Prostate gland (tissue), 2 donors: ENCODE results near the gene WDFY4. TPM values are rescaled to one million over a fixed set of nuclear protein-coding genes. Genes with fewer than 3 reads are reported as not detected.

Source experiments
- DNase-seq: peaks from one replicate; pipeline ENCODE4 v3.0.0-alpha.2; 2019; ENCODE audit warnings: low spot score
- H3K27ac ChIP-seq, 2 donors: fragments of 200-600 bp; sonication (generic); 2 replicates each; pipeline ENCODE4 v1.5.1; 2017 to 2019
- H3K27me3 ChIP-seq: fragments of 200-600 bp; sonication (generic); replicated peaks from 2 replicates; pipeline ENCODE4 v1.5.1; 2019; ENCODE audit not compliant: insufficient read depth
- H3K36me3 ChIP-seq, 2 donors: fragments of 200-600 bp; sonication (generic); 1 replicate in 1 of 2; 2 replicates in 1 of 2; pipeline versions ENCODE4 v1.5.1 to v1.8.1; 2017 to 2019
- H3K4me1 ChIP-seq: fragments of 200-600 bp; sonication (generic); replicated peaks from 2 replicates; pipeline ENCODE4 v1.5.1; 2019
- H3K4me3 ChIP-seq, 2 donors: fragments of 200-600 bp; sonication (generic); 2 replicates each; pipeline ENCODE4 v1.5.1; 2017 to 2019
- H3K9me3 ChIP-seq: fragments of 200-600 bp; sonication (generic); 2 replicates; pipeline ENCODE4 v1.5.1; 2017
- POLR2A ChIP-seq: fragments of 450-650 bp; IDR thresholded peaks from one replicate; pipeline ENCODE4 v1.6.1; 2016; ENCODE audit warnings: antibody characterized with exemption, mild to moderate bottlenecking
- POLR2AphosphoS5 ChIP-seq: sonication (generic); formaldehyde crosslinking; IDR thresholded peaks from one replicate; pipeline ENCODE4 v1.6.1; 2017; ENCODE audit warnings: antibody characterized with exemption
- WGBS: methylation state at CpG from one replicate; pipeline ENCODE4 v1.1.5; 2018; 5-methylcytosine and 5-hydroxymethylcytosine counted together
- intact Hi-C: fragments of 100-400 bp; cut with DNase I; formaldehyde crosslinking; loops from one replicate; pipeline ENCODE4 v1.14.2; 2022
- total RNA-seq, 2 donors: library from RNA; depleted of rRNA; stranded (reverse); fragments of >200 nt; gene quantifications; one replicate each; pipeline ENCODE4 v1.1.0, GENCODE V29; 2016
- TF ChIP-seq, protein P1 (sequence below), 4 experiments: fragments of 200-600 bp in 2 of 4; fragments of 450-650 bp in 2 of 4; sonication (generic) in 2 of 4; IDR thresholded peaks; 1 replicate in 3 of 4; 2 replicates in 1 of 4; pipeline ENCODE4 v1.5.1; 2016 to 2019; ENCODE audit warnings: antibody characterized with exemption in 4 of 4, mild to moderate bottlenecking in 2 of 4, moderate library complexity in 2 of 4

Gene WDFY4
- total RNA-seq, 2 donors from 2014 or later: 0.59 to 5.7 TPM

DNA sequence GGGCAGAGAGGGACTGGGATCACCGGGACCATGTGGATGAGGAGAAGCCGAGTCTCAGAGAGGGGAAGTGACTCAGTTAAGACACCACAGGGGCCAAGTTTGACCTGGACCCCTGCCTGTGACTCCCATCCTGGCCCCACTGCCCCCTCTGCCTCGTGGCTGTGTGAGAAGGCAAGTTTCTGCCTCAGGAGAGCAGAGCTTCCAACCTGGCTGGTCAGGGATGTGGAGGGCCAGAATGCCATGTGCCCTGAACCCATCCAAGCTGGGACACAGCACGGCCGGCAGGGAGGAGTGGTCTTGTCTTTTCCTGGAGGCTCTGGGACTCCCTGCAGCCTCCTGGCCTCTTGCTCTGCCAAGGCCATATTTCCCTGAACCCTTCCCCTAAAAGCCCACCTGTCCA, 19.5 kb downstream of the WDFY4 start:
- TF ChIP-seq POLR2AphosphoS5: no peak
- no peak for TF ChIP-seq POLR2A
- TF ChIP-seq, protein P1, sequence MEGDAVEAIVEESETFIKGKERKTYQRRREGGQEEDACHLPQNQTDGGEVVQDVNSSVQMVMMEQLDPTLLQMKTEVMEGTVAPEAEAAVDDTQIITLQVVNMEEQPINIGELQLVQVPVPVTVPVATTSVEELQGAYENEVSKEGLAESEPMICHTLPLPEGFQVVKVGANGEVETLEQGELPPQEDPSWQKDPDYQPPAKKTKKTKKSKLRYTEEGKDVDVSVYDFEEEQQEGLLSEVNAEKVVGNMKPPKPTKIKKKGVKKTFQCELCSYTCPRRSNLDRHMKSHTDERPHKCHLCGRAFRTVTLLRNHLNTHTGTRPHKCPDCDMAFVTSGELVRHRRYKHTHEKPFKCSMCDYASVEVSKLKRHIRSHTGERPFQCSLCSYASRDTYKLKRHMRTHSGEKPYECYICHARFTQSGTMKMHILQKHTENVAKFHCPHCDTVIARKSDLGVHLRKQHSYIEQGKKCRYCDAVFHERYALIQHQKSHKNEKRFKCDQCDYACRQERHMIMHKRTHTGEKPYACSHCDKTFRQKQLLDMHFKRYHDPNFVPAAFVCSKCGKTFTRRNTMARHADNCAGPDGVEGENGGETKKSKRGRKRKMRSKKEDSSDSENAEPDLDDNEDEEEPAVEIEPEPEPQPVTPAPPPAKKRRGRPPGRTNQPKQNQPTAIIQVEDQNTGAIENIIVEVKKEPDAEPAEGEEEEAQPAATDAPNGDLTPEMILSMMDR (IDR thresholded peaks at IDR 0.05): no peak
- 80% methylated on average over 5 of the region's 5 CpGs for WGBS

DNA sequence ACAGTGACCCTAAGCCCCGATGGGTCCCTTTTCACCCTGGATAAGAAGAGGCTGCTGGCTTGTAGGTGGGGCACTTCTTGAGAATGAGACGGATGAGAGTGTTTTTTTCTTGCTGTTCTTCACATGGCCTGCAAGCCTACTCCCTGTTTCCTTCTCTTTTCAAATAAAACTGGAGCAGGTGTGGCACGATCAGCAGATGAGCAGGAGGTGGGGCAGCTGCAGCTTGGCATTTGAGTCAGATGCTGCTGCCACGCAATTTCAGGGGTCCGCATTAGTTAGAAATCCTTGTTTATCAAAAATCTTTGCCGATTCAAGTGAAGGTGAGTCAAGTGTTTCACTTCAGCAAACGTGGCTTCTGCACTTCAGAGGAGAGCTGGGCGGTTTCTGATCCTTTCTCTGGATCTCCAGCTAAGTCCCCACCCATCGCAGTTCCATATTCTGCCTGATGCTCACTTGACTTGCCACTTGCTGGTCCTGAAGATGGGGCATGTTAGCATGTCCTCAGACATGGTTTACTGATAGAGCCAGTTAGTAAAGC, 20.8 kb downstream of the WDFY4 start:
- no peak for DNase-seq
- TF ChIP-seq, protein P1 (IDR thresholded peaks at IDR 0.05): no peak
- TF ChIP-seq POLR2AphosphoS5 (no peak), POLR2A (no peak)
- H3K4me3 ChIP-seq: no peak overlapping the region
- no peaks in the 10 kb centered on the region for H3K4me1 ChIP-seq
- H3K9me3 ChIP-seq: no peaks in the 10 kb centered on the region
- H3K27ac ChIP-seq: no peak overlapping the region
- H3K36me3 ChIP-seq: no peaks in the 10 kb centered on the region
- 59% methylated on average over 9 of the region's 9 CpGs for WGBS
- intact Hi-C loops: no loop called here
- H3K27me3 ChIP-seq: no peaks in the 10 kb centered on the region

More for the DNA sequence above, 19.5 kb downstream of the WDFY4 start:
- no peaks in the 10 kb centered on the region for H3K27me3 ChIP-seq
- no peak for DNase-seq
- no peaks in the 10 kb centered on the region for H3K9me3 ChIP-seq
- intact Hi-C loops: no loop called here
- no peaks in the 10 kb centered on the region for H3K4me1 ChIP-seq
- H3K27ac ChIP-seq: no peak overlapping the region
- no peaks in the 10 kb centered on the region for H3K36me3 ChIP-seq
- no peak overlapping the region for H3K4me3 ChIP-seq

DNA sequence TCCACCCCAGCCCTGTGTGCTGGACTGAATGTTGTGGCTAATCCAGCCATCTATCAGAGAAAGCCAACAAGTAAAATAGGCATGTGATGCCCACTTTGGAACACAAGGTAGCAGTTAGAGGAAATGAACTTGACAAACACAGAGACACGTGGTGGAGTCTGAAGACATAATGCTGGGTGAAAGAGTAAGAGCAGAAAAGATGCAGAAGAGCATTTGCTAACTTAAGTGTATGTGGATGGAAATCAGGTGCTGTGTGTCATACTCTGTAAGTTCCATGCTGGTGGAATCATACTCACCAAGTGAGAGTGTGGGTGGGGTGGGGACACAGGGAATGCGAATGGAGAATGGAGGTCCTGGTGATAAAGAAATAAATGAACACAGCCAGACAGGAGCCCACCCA, 22.8 kb downstream of the WDFY4 start:
- intact Hi-C loops: no loop called here
- DNase-seq: no peak
- no peak overlapping the region for H3K27ac ChIP-seq
- H3K4me3 ChIP-seq: no peak overlapping the region
- H3K36me3 ChIP-seq: no peaks in the 10 kb centered on the region
- WGBS: 72% methylated on average over 2 of the region's 2 CpGs
- no peaks in the 10 kb centered on the region for H3K4me1 ChIP-seq
- TF ChIP-seq, protein P1 (IDR thresholded peaks at IDR 0.05): no peak
- TF ChIP-seq POLR2AphosphoS5 (no peak), POLR2A (no peak)
- H3K27me3 ChIP-seq: no peaks in the 10 kb centered on the region
- no peaks in the 10 kb centered on the region for H3K9me3 ChIP-seq

DNA sequence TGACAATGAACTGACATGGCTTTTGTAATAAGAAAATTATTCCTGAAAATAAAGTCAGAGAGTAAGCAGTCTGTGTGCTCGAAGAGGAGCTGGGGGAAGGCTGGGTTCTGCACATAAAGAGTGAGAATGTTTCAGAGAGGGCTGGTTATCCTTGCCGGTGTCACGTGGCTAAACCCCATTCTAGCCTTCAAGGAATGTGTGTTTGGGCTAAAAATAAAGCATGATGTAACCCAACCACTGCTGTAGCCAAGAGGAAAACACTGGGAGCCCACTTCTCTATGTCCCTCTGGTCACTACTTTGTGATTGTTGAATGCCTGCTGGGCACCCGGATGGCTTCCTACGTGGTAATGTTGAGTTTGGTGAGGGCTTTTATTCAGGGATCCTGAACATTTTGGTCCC, 23.5 kb downstream of the WDFY4 start:
- no peaks in the 10 kb centered on the region for H3K36me3 ChIP-seq
- no peak overlapping the region for H3K4me3 ChIP-seq
- H3K27ac ChIP-seq: no peak overlapping the region
- no peaks in the 10 kb centered on the region for H3K4me1 ChIP-seq
- DNase-seq: no peak
- H3K9me3 ChIP-seq: no peaks in the 10 kb centered on the region
- H3K27me3 ChIP-seq: no peaks in the 10 kb centered on the region
- intact Hi-C loops: no loop called here
- TF ChIP-seq, protein P1 (IDR thresholded peaks at IDR 0.05): no peak
- TF ChIP-seq POLR2AphosphoS5 (no peak), POLR2A (no peak)
- WGBS: 61% methylated on average over 5 of the region's 5 CpGs

DNA sequence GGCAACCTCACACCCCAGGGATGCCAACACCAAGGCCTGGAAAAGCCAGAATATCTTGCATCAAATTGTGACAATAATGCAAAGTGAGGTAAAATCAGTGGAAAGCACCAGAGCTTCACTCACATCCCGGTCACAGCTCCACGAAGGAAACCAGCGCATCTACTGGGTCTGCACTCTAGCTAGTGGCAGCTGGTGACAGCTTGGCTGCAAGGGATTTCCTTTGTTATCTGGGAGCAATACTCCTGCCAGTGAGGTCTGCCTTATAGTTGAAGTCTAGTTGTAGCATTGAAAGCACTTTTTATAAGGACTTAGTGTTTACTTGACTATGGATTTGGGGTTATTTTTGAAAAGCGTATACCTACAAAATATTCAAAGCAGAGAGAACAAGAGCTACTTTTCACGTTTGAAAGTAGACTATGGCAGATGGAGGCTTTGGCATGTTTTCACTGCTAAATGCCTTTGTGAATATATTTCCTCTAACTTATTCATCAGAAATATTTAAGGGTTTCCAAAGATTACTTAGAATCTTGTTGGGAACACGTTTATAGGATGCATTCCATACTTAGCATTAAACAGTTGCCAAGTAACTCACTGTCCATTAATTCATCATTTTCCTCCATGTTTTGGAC, 26.1 kb downstream of the WDFY4 start:
- Histone ChIP-seq H3K4me1 (no peaks in the 10 kb centered on the region), H3K27me3 (no peaks in the 10 kb centered on the region), H3K4me3 (no peak overlapping the region), H3K36me3 (no peaks in the 10 kb centered on the region), H3K27ac (no peak overlapping the region), H3K9me3 (no peaks in the 10 kb centered on the region)
- TF ChIP-seq, protein P1 (IDR thresholded peaks at IDR 0.05): no peak
- TF ChIP-seq POLR2A (no peak), POLR2AphosphoS5 (no peak)
- 56% methylated on average over 6 of the region's 6 CpGs for WGBS
- no peak for DNase-seq
- intact Hi-C loops: no loop called here
